ENCODE measurements around the gene PSMB5.

The PSMB5 gene

DNA sequence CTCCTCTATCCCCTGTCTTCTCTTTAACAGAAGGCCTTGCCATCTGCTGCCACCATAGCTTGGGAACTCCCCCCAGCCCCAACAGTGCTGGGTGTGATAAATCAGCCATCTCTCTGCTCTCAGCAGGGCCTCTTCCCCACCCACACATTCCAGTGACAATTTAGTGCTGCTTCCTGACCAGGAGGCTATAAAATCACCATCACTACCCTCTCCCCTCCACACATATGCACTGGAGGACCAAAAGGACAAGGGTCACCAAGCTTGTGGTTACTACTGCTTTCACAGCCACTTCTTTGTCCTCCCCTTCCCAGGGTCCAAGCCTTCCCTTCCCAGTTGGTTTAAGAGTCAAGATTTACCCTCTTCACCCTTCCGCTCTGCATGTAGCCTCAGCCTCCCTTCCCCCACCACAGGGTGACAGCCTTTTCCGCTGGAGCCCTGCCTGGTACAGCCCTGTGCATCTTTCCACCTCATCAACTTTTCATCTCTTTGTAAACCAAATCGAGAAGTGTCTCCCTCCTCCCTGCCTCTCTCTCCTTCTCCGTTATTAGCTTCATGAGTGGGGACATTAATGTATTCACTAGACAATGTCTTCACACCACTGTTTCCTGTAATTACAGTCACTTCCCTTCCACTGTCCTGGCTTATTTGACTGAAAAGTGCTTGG lies 9.4 kb downstream of the PSMB5 start (continued):
- TF ChIP-seq, protein P1, sequence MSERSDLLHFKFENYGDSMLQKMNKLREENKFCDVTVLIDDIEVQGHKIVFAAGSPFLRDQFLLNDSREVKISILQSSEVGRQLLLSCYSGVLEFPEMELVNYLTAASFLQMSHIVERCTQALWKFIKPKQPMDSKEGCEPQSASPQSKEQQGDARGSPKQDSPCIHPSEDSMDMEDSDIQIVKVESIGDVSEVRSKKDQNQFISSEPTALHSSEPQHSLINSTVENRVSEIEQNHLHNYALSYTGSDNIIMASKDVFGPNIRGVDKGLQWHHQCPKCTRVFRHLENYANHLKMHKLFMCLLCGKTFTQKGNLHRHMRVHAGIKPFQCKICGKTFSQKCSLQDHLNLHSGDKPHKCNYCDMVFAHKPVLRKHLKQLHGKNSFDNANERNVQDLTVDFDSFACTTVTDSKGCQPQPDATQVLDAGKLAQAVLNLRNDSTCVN (tag by site-specific recombination; optimal IDR thresholded peaks at IDR 0.05): no peak
- no peak for TF ChIP-seq ZNF48 (tag by site-specific recombination; IDR thresholded peaks at IDR 0.05)
- TF ChIP-seq ZNF629 (tag by site-specific recombination; IDR thresholded peaks at IDR 0.05): peak; percentile 28
- no peak for TF ChIP-seq ZFP41 (tag by site-specific recombination; IDR thresholded peaks at IDR 0.05; ENCODE audit: borderline replicate concordance)
- TF ChIP-seq, protein P2, sequence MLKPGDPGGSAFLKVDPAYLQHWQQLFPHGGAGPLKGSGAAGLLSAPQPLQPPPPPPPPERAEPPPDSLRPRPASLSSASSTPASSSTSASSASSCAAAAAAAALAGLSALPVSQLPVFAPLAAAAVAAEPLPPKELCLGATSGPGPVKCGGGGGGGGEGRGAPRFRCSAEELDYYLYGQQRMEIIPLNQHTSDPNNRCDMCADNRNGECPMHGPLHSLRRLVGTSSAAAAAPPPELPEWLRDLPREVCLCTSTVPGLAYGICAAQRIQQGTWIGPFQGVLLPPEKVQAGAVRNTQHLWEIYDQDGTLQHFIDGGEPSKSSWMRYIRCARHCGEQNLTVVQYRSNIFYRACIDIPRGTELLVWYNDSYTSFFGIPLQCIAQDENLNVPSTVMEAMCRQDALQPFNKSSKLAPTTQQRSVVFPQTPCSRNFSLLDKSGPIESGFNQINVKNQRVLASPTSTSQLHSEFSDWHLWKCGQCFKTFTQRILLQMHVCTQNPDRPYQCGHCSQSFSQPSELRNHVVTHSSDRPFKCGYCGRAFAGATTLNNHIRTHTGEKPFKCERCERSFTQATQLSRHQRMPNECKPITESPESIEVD (tag by site-specific recombination; IDR thresholded peaks at IDR 0.05): no peak
- TF ChIP-seq ZNF223 (tag by site-specific recombination; IDR thresholded peaks at IDR 0.05): no peak
- no peak for TF ChIP-seq ZNF146 (tag by site-specific recombination; IDR thresholded peaks at IDR 0.05)
- peak; percentile 83 for TF ChIP-seq ZNF600 (tag by site-specific recombination; IDR thresholded peaks at IDR 0.05)
- no peak for TF ChIP-seq REPIN1 (tag by site-specific recombination; IDR thresholded peaks at IDR 0.05; ENCODE audit: low read depth)
- no peak for TF ChIP-seq KLF9 (tag by site-specific recombination; IDR thresholded peaks at IDR 0.05; ENCODE audit: low read depth)
- TF ChIP-seq PRDM1 (tag by site-specific recombination; IDR thresholded peaks at IDR 0.05): no peak
- TF ChIP-seq GLI4 (tag by site-specific recombination; IDR thresholded peaks at IDR 0.05): no peak
- no peak for TF ChIP-seq ZNF211 (tag by site-specific recombination; IDR thresholded peaks at IDR 0.05; ENCODE audit: low read depth)
- no peak for TF ChIP-seq ZBTB1 (tag by site-specific recombination; IDR thresholded peaks at IDR 0.05)
- TF ChIP-seq ZNF654 (tag by site-specific recombination; IDR thresholded peaks at IDR 0.05; ENCODE audit: low read depth): no peak
- no peak for TF ChIP-seq ZNF473 (tag by site-specific recombination; IDR thresholded peaks at IDR 0.05)
- TF ChIP-seq, protein P3, sequence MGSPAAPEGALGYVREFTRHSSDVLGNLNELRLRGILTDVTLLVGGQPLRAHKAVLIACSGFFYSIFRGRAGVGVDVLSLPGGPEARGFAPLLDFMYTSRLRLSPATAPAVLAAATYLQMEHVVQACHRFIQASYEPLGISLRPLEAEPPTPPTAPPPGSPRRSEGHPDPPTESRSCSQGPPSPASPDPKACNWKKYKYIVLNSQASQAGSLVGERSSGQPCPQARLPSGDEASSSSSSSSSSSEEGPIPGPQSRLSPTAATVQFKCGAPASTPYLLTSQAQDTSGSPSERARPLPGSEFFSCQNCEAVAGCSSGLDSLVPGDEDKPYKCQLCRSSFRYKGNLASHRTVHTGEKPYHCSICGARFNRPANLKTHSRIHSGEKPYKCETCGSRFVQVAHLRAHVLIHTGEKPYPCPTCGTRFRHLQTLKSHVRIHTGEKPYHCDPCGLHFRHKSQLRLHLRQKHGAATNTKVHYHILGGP (tag by site-specific recombination; IDR thresholded peaks at IDR 0.05): no peak
- TF ChIP-seq ZNF837 (tag by site-specific recombination; IDR thresholded peaks at IDR 0.05): no peak
- no peak for TF ChIP-seq ZNF704 (tag by site-specific recombination; IDR thresholded peaks at IDR 0.05)
- TF ChIP-seq, protein P4, sequence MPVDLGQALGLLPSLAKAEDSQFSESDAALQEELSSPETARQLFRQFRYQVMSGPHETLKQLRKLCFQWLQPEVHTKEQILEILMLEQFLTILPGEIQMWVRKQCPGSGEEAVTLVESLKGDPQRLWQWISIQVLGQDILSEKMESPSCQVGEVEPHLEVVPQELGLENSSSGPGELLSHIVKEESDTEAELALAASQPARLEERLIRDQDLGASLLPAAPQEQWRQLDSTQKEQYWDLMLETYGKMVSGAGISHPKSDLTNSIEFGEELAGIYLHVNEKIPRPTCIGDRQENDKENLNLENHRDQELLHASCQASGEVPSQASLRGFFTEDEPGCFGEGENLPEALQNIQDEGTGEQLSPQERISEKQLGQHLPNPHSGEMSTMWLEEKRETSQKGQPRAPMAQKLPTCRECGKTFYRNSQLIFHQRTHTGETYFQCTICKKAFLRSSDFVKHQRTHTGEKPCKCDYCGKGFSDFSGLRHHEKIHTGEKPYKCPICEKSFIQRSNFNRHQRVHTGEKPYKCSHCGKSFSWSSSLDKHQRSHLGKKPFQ (tag by site-specific recombination; IDR thresholded peaks at IDR 0.05): peak; percentile 90
- TF ChIP-seq, protein P5, sequence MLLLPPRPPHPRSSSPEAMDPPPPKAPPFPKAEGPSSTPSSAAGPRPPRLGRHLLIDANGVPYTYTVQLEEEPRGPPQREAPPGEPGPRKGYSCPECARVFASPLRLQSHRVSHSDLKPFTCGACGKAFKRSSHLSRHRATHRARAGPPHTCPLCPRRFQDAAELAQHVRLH (tag by site-specific recombination; IDR thresholded peaks at IDR 0.05): 0 out of 2 replicates have a peak, but pooled peaks have one; percentile 13
- no peak for TF ChIP-seq ZBTB11 (tag by site-specific recombination; conservative IDR thresholded peaks at IDR 0.05; ENCODE audit: low read depth)
- TF ChIP-seq ZNF664 (tag by site-specific recombination; IDR thresholded peaks at IDR 0.05): no peak
- TF ChIP-seq ZNF423 (tag by site-specific recombination; IDR thresholded peaks at IDR 0.05): peak; percentile 83
- TF ChIP-seq, protein P6, sequence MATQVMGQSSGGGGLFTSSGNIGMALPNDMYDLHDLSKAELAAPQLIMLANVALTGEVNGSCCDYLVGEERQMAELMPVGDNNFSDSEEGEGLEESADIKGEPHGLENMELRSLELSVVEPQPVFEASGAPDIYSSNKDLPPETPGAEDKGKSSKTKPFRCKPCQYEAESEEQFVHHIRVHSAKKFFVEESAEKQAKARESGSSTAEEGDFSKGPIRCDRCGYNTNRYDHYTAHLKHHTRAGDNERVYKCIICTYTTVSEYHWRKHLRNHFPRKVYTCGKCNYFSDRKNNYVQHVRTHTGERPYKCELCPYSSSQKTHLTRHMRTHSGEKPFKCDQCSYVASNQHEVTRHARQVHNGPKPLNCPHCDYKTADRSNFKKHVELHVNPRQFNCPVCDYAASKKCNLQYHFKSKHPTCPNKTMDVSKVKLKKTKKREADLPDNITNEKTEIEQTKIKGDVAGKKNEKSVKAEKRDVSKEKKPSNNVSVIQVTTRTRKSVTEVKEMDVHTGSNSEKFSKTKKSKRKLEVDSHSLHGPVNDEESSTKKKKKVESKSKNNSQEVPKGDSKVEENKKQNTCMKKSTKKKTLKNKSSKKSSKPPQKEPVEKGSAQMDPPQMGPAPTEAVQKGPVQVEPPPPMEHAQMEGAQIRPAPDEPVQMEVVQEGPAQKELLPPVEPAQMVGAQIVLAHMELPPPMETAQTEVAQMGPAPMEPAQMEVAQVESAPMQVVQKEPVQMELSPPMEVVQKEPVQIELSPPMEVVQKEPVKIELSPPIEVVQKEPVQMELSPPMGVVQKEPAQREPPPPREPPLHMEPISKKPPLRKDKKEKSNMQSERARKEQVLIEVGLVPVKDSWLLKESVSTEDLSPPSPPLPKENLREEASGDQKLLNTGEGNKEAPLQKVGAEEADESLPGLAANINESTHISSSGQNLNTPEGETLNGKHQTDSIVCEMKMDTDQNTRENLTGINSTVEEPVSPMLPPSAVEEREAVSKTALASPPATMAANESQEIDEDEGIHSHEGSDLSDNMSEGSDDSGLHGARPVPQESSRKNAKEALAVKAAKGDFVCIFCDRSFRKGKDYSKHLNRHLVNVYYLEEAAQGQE (tag by site-specific recombination; IDR thresholded peaks at IDR 0.05): no peak
- no peak for TF ChIP-seq ZNF561 (tag by site-specific recombination; IDR thresholded peaks at IDR 0.05; ENCODE audit: borderline replicate concordance)

All from HEK293 (cell line).